ENCODE data around the gene ADAM10.

Gene ADAM10

GRCh38 chr15:58555162-58556027 lies 194.1 kb downstream of the ADAM10 start:
- Mint-ChIP-seq H3K27me3 (peaks cover 21% of the 10 kb centered on the region), H3K36me3 (ENCODE audit: low read depth) (no peaks in the 10 kb centered on the region), H3K27ac (peak overlapping the region; percentile 51), H3K9me3 (no peaks in the 10 kb centered on the region), H3K4me3 (no peak overlapping the region), H3K4me1 (ENCODE audit: low read depth) (peaks cover 44% of the 10 kb centered on the region)
- intact Hi-C loops (cut with micrococcal nuclease): no loop called here

- intact Hi-C loops (cut with micrococcal nuclease): no loop called here
- no peak overlapping the region for H3K4me3 Mint-ChIP-seq
Measured at GRCh38 chr15:58554758-58555157, 194.7 kb downstream of the ADAM10 start.

GRCh38 chr15:58553365-58553918 lies 196.1 kb downstream of the ADAM10 start:
- no peaks in the 10 kb centered on the region for H3K9me3 Mint-ChIP-seq
- peaks cover 51% of the 10 kb centered on the region for H3K4me1 Mint-ChIP-seq (ENCODE audit: low read depth)
- H3K36me3 Mint-ChIP-seq (ENCODE audit: low read depth): no peaks in the 10 kb centered on the region
- H3K4me3 Mint-ChIP-seq: no peak overlapping the region
- intact Hi-C loops (cut with micrococcal nuclease): no loop called here
- peaks cover 28% of the 10 kb centered on the region for H3K27me3 Mint-ChIP-seq
- H3K27ac Mint-ChIP-seq: peak overlapping the region; percentile 3

More at GRCh38 chr15:58554758-58555157, 194.7 kb downstream of the ADAM10 start:
- H3K27me3 Mint-ChIP-seq: peaks cover 27% of the 10 kb centered on the region
- no peaks in the 10 kb centered on the region for H3K36me3 Mint-ChIP-seq (ENCODE audit: low read depth)
- H3K9me3 Mint-ChIP-seq: no peaks in the 10 kb centered on the region
- H3K27ac Mint-ChIP-seq: peak overlapping the region; percentile 51
- H3K4me1 Mint-ChIP-seq (ENCODE audit: low read depth): peaks cover 51% of the 10 kb centered on the region

GRCh38 chr15:58552505-58553364 lies 196.8 kb downstream of the ADAM10 start:
- intact Hi-C loops (cut with micrococcal nuclease): no loop called here
- H3K27ac Mint-ChIP-seq: peak overlapping the region; percentile 3
- H3K4me3 Mint-ChIP-seq: no peak overlapping the region
- H3K36me3 Mint-ChIP-seq (ENCODE audit: low read depth): no peaks in the 10 kb centered on the region
- H3K27me3 Mint-ChIP-seq: peaks cover 28% of the 10 kb centered on the region
- H3K9me3 Mint-ChIP-seq: no peaks in the 10 kb centered on the region
- peaks cover 51% of the 10 kb centered on the region for H3K4me1 Mint-ChIP-seq (ENCODE audit: low read depth)

GRCh38 chr15:58551764-58552504 lies 197.6 kb downstream of the ADAM10 start:
- intact Hi-C loops (cut with micrococcal nuclease): no loop called here

GRCh38 chr15:58551084-58551763 lies 198.3 kb downstream of the ADAM10 start:
- no peak overlapping the region for H3K4me3 Mint-ChIP-seq
- H3K4me1 Mint-ChIP-seq (ENCODE audit: low read depth): peaks cover 47% of the 10 kb centered on the region
- no peaks in the 10 kb centered on the region for H3K9me3 Mint-ChIP-seq
- H3K27me3 Mint-ChIP-seq: peaks cover 28% of the 10 kb centered on the region
- intact Hi-C loops (cut with micrococcal nuclease): no loop called here
- H3K27ac Mint-ChIP-seq: no peak overlapping the region
- H3K36me3 Mint-ChIP-seq (ENCODE audit: low read depth): no peaks in the 10 kb centered on the region

More at GRCh38 chr15:58551764-58552504, 197.6 kb downstream of the ADAM10 start:
- H3K36me3 Mint-ChIP-seq (ENCODE audit: low read depth): no peaks in the 10 kb centered on the region
- no peaks in the 10 kb centered on the region for H3K9me3 Mint-ChIP-seq
- peak overlapping the region; percentile 3 for H3K27ac Mint-ChIP-seq
- H3K4me3 Mint-ChIP-seq: no peak overlapping the region
- H3K4me1 Mint-ChIP-seq (ENCODE audit: low read depth): peaks cover 51% of the 10 kb centered on the region
- H3K27me3 Mint-ChIP-seq: peaks cover 28% of the 10 kb centered on the region

GRCh38 chr15:58549785-58550074 lies 199.8 kb downstream of the ADAM10 start:
- H3K4me3 Mint-ChIP-seq: no peak overlapping the region
- H3K27ac Mint-ChIP-seq: peak overlapping the region; percentile 62
- no peaks in the 10 kb centered on the region for H3K36me3 Mint-ChIP-seq (ENCODE audit: low read depth)
- H3K4me1 Mint-ChIP-seq (ENCODE audit: low read depth): peaks cover 34% of the 10 kb centered on the region
- peaks cover 25% of the 10 kb centered on the region for H3K27me3 Mint-ChIP-seq
- intact Hi-C loops (cut with micrococcal nuclease): no loop called here
- H3K9me3 Mint-ChIP-seq: no peaks in the 10 kb centered on the region

- H3K27ac Mint-ChIP-seq: no peak overlapping the region
- intact Hi-C loops (cut with micrococcal nuclease): no loop called here
Measured at GRCh38 chr15:58549013-58549784, 200.3 kb downstream of the ADAM10 start.

GRCh38 chr15:58548308-58549012 lies 201.0 kb downstream of the ADAM10 start:
- Mint-ChIP-seq H3K27me3 (peaks cover 23% of the 10 kb centered on the region), H3K36me3 (ENCODE audit: low read depth) (no peaks in the 10 kb centered on the region), H3K9me3 (no peaks in the 10 kb centered on the region), H3K27ac (no peak overlapping the region), H3K4me1 (ENCODE audit: low read depth) (peaks cover 27% of the 10 kb centered on the region), H3K4me3 (no peak overlapping the region)
- intact Hi-C loops (cut with micrococcal nuclease): no loop called here

More at GRCh38 chr15:58549013-58549784, 200.3 kb downstream of the ADAM10 start:
- Mint-ChIP-seq H3K9me3 (no peaks in the 10 kb centered on the region), H3K36me3 (ENCODE audit: low read depth) (no peaks in the 10 kb centered on the region), H3K27me3 (peaks cover 25% of the 10 kb centered on the region), H3K4me3 (no peak overlapping the region), H3K4me1 (ENCODE audit: low read depth) (peaks cover 29% of the 10 kb centered on the region)

- Mint-ChIP-seq H3K27ac (no peak overlapping the region), H3K9me3 (no peaks in the 10 kb centered on the region), H3K27me3 (peaks cover 19% of the 10 kb centered on the region), H3K36me3 (ENCODE audit: low read depth) (no peaks in the 10 kb centered on the region), H3K4me1 (ENCODE audit: low read depth) (peaks cover 27% of the 10 kb centered on the region), H3K4me3 (no peak overlapping the region)
- intact Hi-C loops (cut with micrococcal nuclease): no loop called here
Measured at GRCh38 chr15:58547628-58548307, 201.7 kb downstream of the ADAM10 start.

GRCh38 chr15:58546635-58547627 lies 202.6 kb downstream of the ADAM10 start:
- intact Hi-C loops (cut with micrococcal nuclease): no loop called here
- no peaks in the 10 kb centered on the region for H3K36me3 Mint-ChIP-seq (ENCODE audit: low read depth)
- H3K4me3 Mint-ChIP-seq: no peak overlapping the region
- H3K27me3 Mint-ChIP-seq: peaks cover 14% of the 10 kb centered on the region
- no peaks in the 10 kb centered on the region for H3K9me3 Mint-ChIP-seq
- H3K27ac Mint-ChIP-seq: no peak overlapping the region
- peaks cover 21% of the 10 kb centered on the region for H3K4me1 Mint-ChIP-seq (ENCODE audit: low read depth)

Measured in dendritic cell treated with granulocyte-macrophage colony-stimulating factor and Interleukin-4, amounts not matched to agents 40 ng/mL and 50 ng/mL, for 4 days (primary cell).